ENCODE results near the gene RGS14. TPM values are rescaled to one million over a fixed set of nuclear protein-coding genes. Genes with fewer than 3 reads are reported as not detected.
"Not testable (repeated sequence)": the region's sequence is repeated elsewhere in the genome, so short reads cannot be mapped to it uniquely, and the experiment has no call there.

RGS14 gene
- total RNA-seq, 4 donors from 2014 or later: 38.5 to 85.9 (median 68.8) TPM

DNA sequence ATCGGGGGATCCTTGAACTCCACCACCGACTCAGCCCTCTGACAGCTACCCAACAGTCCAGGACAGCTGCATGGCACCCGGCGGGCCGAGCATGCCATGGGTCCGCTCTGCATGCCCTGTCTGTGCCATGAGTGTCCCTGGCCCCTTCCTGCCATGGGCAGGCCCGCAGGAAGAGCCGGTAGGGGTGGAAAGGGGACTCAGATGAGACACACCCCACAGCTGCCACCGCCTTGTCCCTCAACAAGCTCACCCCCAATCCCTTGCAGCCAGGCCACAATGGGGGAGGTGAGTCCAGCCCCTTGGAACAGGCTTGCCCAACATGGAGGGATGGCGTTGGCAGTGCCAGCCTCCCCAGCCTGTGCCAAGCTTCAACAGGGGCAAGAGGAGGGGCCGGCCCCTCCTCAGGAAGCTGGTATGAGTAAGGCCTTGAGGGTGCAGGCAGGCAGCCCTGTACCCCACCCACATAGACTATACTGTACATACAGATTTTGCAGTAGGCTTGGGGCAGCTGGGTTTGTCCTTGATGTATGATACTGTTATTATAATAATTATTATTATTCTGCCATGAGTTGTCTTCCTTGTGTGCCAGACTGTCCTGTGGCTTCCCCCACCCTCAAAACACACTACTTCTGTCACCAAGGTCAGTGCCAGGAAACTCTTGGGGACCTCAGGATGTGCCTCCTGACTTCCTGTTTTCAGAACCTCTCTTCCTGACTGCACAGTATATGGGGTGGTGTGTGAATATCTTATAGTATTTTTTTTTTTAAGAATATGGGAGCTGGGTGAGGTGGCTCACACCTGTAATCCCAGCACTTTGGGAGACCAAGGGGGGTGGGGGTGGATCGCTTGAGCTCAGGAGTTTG lies 14.5 kb downstream of the RGS14 start:
- H3K36me3 ChIP-seq: no peaks in the 10 kb centered on the region
- TF ChIP-seq, protein P1, sequence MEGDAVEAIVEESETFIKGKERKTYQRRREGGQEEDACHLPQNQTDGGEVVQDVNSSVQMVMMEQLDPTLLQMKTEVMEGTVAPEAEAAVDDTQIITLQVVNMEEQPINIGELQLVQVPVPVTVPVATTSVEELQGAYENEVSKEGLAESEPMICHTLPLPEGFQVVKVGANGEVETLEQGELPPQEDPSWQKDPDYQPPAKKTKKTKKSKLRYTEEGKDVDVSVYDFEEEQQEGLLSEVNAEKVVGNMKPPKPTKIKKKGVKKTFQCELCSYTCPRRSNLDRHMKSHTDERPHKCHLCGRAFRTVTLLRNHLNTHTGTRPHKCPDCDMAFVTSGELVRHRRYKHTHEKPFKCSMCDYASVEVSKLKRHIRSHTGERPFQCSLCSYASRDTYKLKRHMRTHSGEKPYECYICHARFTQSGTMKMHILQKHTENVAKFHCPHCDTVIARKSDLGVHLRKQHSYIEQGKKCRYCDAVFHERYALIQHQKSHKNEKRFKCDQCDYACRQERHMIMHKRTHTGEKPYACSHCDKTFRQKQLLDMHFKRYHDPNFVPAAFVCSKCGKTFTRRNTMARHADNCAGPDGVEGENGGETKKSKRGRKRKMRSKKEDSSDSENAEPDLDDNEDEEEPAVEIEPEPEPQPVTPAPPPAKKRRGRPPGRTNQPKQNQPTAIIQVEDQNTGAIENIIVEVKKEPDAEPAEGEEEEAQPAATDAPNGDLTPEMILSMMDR (IDR thresholded peaks at IDR 0.05): no peak
- TF ChIP-seq POLR2AphosphoS5 (IDR thresholded peaks at IDR 0.05) (no peak), EP300 (IDR thresholded peaks at IDR 0.05) (no peak), POLR2A (IDR thresholded peaks at IDR 0.05) (no peak)
- no peaks in the 10 kb centered on the region for H3K9me3 ChIP-seq
- 47% methylated on average over 4 of the region's 12 CpGs for WGBS
- DNase-seq (ENCODE audit: low spot score in 2 of 2): no peak
- H3K4me3 ChIP-seq: peak overlapping the region; percentile 38
- peaks cover 63% of the 10 kb centered on the region for H3K4me1 ChIP-seq
- no peaks in the 10 kb centered on the region for H3K27me3 ChIP-seq
- peak overlapping the region; percentile 17 for H3K27ac ChIP-seq

GRCh38 chr5:177372910-177373309 lies 15.2 kb downstream of the RGS14 start:
- 60% methylated on average over 6 of the region's 6 CpGs for WGBS
- no peak for DNase-seq (ENCODE audit: low spot score in 2 of 2)
- Histone ChIP-seq H3K9me3 (no peaks in the 10 kb centered on the region), H3K27me3 (no peaks in the 10 kb centered on the region), H3K4me1 (peaks cover 57% of the 10 kb centered on the region), H3K4me3 (no peak overlapping the region), H3K36me3 (no peaks in the 10 kb centered on the region), H3K27ac (peak overlapping the region; percentile 75)
- TF ChIP-seq EP300 (IDR thresholded peaks at IDR 0.05): no peak
- no peak for TF ChIP-seq POLR2AphosphoS5 (IDR thresholded peaks at IDR 0.05)
- no peak for TF ChIP-seq POLR2A (IDR thresholded peaks at IDR 0.05)
- TF ChIP-seq, protein P1 (IDR thresholded peaks at IDR 0.05): no peak

- Histone ChIP-seq H3K27me3 (no peaks in the 10 kb centered on the region), H3K4me1 (peaks cover 49% of the 10 kb centered on the region), H3K4me3 (no peak overlapping the region), H3K9me3 (no peaks in the 10 kb centered on the region), H3K27ac (peak overlapping the region; percentile 75), H3K36me3 (no peaks in the 10 kb centered on the region)
- TF ChIP-seq POLR2A (IDR thresholded peaks at IDR 0.05) (no peak), POLR2AphosphoS5 (IDR thresholded peaks at IDR 0.05) (no peak), EP300 (IDR thresholded peaks at IDR 0.05) (no peak)
- WGBS: 55% methylated on average over 5 of the region's 6 CpGs
- no peak for DNase-seq (ENCODE audit: low spot score in 2 of 2)
Observed at GRCh38 chr5:177373806-177374205, 16.1 kb downstream of the RGS14 start.

DNA sequence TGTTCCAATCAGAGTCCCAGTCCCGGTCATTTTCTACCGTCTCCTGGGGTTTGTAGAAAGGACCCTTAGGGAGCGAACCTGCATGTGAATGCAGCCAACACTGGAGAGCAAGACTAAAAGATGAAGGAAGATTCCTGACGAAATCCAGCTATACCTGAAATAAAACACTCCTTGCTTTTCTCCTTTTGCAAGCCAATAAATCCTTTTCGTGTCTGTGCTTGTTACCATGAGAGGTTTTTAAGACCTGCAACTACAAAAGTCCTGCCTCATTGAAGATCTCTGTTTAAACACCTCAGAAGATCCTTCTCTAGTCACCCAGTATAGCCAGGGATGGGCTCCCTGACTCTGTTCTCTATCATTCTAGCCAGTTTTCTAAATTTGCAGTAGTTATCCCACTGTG lies 16.5 kb downstream of the RGS14 start:
- WGBS: 46% methylated on average over 5 of the region's 5 CpGs
- Histone ChIP-seq H3K27ac (peak overlapping the region; percentile 75), H3K27me3 (no peaks in the 10 kb centered on the region), H3K4me3 (no peak overlapping the region), H3K4me1 (peaks cover 45% of the 10 kb centered on the region), H3K9me3 (no peaks in the 10 kb centered on the region), H3K36me3 (no peaks in the 10 kb centered on the region)
- TF ChIP-seq POLR2AphosphoS5 (IDR thresholded peaks at IDR 0.05) (no peak), POLR2A (IDR thresholded peaks at IDR 0.05) (no peak), EP300 (IDR thresholded peaks at IDR 0.05) (no peak)
- TF ChIP-seq, protein P1 (IDR thresholded peaks at IDR 0.05): no peak
- DNase-seq (ENCODE audit: low spot score in 2 of 2): no peak

- H3K36me3 ChIP-seq; H3K27me3 ChIP-seq; H3K27ac ChIP-seq; H3K9me3 ChIP-seq; DNase-seq (ENCODE audit: low spot score in 2 of 2); H3K4me3 ChIP-seq: not testable (repeated sequence)
- WGBS: 82% methylated on average over 5 of the region's 5 CpGs
- H3K4me1 ChIP-seq: peaks cover 32% of the 10 kb centered on the region
Observed at GRCh38 chr5:177375516-177375915, 17.8 kb downstream of the RGS14 start.

DNA sequence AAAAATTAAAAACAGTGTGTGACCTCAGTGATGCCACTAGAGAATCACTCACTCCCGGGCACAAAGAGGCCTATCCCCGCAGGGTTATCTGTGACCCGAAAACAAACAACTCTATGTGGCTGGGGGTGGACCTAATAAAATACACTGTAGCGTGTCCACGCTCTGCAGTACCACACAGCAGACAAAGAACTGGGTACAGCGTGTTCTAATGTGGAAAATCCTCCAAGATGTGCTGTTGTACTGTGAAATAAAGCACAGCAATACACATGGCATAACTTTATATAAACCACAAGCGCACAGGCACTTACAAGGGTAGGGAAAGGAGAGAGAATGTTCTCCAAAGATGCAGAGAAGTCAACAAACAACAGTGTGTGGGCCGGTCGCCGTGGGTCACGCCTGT lies 18.4 kb downstream of the RGS14 start:
- no peaks in the 10 kb centered on the region for H3K36me3 ChIP-seq
- no peak overlapping the region for H3K4me3 ChIP-seq
- H3K4me1 ChIP-seq: peaks cover 28% of the 10 kb centered on the region
- TF ChIP-seq POLR2A (IDR thresholded peaks at IDR 0.05) (no peak), EP300 (IDR thresholded peaks at IDR 0.05) (no peak), POLR2AphosphoS5 (IDR thresholded peaks at IDR 0.05) (no peak)
- TF ChIP-seq, protein P1 (IDR thresholded peaks at IDR 0.05): no peak
- no peak for DNase-seq (ENCODE audit: low spot score in 2 of 2)
- no peak overlapping the region for H3K27ac ChIP-seq
- H3K27me3 ChIP-seq: no peaks in the 10 kb centered on the region
- 85% methylated on average over 11 of the region's 11 CpGs for WGBS
- no peaks in the 10 kb centered on the region for H3K9me3 ChIP-seq
